ENCODE data around the gene GRK7.

DNA sequence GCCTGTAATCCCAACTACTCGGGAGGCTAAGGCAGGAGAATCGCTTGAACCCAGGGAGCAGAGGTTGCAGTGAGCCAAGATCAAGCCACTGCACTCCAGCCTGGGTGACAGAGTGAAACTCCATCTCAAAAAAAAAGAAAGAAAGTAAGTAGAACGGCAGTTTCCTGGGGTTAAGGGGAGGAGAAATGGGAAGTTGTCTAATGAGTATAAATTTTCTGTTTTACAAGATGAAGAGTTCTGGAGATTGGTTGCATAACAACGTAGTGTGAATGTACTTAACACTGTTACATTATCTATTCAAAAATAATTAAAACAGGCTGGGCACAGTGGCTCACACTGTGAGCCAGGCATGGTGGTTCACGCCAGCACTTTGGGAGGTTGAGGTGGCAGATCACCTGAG is 45.4 kb downstream of the GRK7 start:
- TF ChIP-seq, protein P1, sequence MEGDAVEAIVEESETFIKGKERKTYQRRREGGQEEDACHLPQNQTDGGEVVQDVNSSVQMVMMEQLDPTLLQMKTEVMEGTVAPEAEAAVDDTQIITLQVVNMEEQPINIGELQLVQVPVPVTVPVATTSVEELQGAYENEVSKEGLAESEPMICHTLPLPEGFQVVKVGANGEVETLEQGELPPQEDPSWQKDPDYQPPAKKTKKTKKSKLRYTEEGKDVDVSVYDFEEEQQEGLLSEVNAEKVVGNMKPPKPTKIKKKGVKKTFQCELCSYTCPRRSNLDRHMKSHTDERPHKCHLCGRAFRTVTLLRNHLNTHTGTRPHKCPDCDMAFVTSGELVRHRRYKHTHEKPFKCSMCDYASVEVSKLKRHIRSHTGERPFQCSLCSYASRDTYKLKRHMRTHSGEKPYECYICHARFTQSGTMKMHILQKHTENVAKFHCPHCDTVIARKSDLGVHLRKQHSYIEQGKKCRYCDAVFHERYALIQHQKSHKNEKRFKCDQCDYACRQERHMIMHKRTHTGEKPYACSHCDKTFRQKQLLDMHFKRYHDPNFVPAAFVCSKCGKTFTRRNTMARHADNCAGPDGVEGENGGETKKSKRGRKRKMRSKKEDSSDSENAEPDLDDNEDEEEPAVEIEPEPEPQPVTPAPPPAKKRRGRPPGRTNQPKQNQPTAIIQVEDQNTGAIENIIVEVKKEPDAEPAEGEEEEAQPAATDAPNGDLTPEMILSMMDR (IDR thresholded peaks at IDR 0.05) = no peak
- no peak for TF ChIP-seq POLR2A (IDR thresholded peaks at IDR 0.05)

Data from Peyer's patch (tissue), 4 donors.